HCT116 (cell line): ENCODE results near the gene MSMB. TPM values are rescaled to one million over a fixed set of nuclear protein-coding genes. Genes with fewer than 3 reads are reported as not detected.

ENCODE experiments used
- ATAC-seq: fragments of 200-7000 bp; cut with Tn5 transposase; 2 replicates; pipeline ENCODE4 v1.9.1; 2020; ENCODE audit warnings: mild to moderate bottlenecking, moderate library complexity
- BruUV-seq: library from RNA; stranded (reverse); fragments of 400-500 nt; replicated peaks from 2 replicates; lab custom pipeline; 2021; lab: Mats Ljungman, UMichigan
- CTCF ChIA-PET: fragments of 300-600 bp; sonication (Branson Sonifier 250); formaldehyde crosslinking; loops from one replicate; lab custom pipeline; 2021; ENCODE audit warnings: antibody characterized with exemption; lab: Charles Lee
- POLR2A ChIA-PET: fragments of 300-600, 350-600 bp; sonication (Branson Sonifier 250); formaldehyde crosslinking; loops from one replicate; lab custom pipeline; 2021; ENCODE audit warnings: antibody characterized with exemption; lab: Charles Lee
- RAD21 ChIA-PET, 2 experiments: fragments of 300-600 bp; sonication (Branson Sonifier 250); formaldehyde crosslinking; loops; one replicate each; lab custom pipeline; 2023; ENCODE audit warnings: low total read pairs in 2 of 2; ENCODE audit not compliant: uncharacterized antibody in 2 of 2, unreplicated experiment in 2 of 2, low non-redundant PET in 1 of 2; lab: Charles Lee
- DNase-seq: peaks from one replicate; pipeline ENCODE4 v3.0.0-alpha.2; 2010; ENCODE audit warnings: low read depth, low spot score
- H2AFZ ChIP-seq: fragments of 200-600 bp; shearing (Covaris generic), sonication (generic); 2 replicates; pipeline ENCODE4 v1.6.1; 2017; ENCODE audit warnings: low read depth, mixed run types, mixed read lengths, antibody characterized with exemption, low read length; ENCODE audit not compliant: poor library complexity, severe bottlenecking
- H3K27ac ChIP-seq: 2 replicates; pipeline ENCODE4 v1.5.1; 2012; ENCODE audit warnings: low read depth, low read length
- H3K27me3 ChIP-seq: fragments of 200-600 bp; sonication (generic); 2 replicates; pipeline ENCODE4 v1.6.1; 2016; ENCODE audit warnings: mixed run types, low read length, mixed read lengths; ENCODE audit not compliant: insufficient read depth
- H3K36me3 ChIP-seq, 2 experiments: fragments of 200-500 bp in 1 of 2; fragments of 200-600 bp in 1 of 2; sonication (Bioruptor generic) in 1 of 2; sonication (generic) in 1 of 2; 2 replicates each; pipeline versions ENCODE4 v1.5.1 to v1.6.1; 2014 to 2016; ENCODE audit warnings: low read length in 2 of 2, inconsistent platforms in 1 of 2, mixed read lengths in 1 of 2, mixed run types in 1 of 2; ENCODE audit not compliant: insufficient read depth in 2 of 2, control insufficient read depth in 1 of 2
- H3K4me1 ChIP-seq, 2 experiments: fragments of 200-600 bp in 1 of 2; sonication (generic) in 1 of 2; 2 replicates each; pipeline versions ENCODE4 v1.5.1 to v1.6.1; 2012 to 2017; ENCODE audit warnings: low read length in 2 of 2, inconsistent platforms in 1 of 2, mild to moderate bottlenecking in 1 of 2, mixed read lengths in 1 of 2, mixed run types in 1 of 2, moderate library complexity in 1 of 2; ENCODE audit not compliant: insufficient read depth in 2 of 2, control insufficient read depth in 1 of 2
- H3K4me2 ChIP-seq: fragments of 200-600 bp; sonication (generic); 2 replicates; pipeline ENCODE4 v1.6.1; 2017; ENCODE audit warnings: mixed run types, low read length, mixed read lengths
- H3K4me3 ChIP-seq, 2 experiments: fragments of 200-600 bp in 1 of 2; sonication (generic) in 1 of 2; replicated peaks in 1 of 2; 2 replicates each; pipeline ENCODE4 v1.5.1; 2011 to 2016; ENCODE audit warnings: low read length in 2 of 2, control low read depth in 1 of 2, low read depth in 1 of 2, mild to moderate bottlenecking in 1 of 2, mixed read lengths in 1 of 2, mixed run types in 1 of 2
- H3K79me2 ChIP-seq: fragments of 200-600 bp; sonication (generic); 2 replicates; pipeline ENCODE4 v1.6.1; 2017; ENCODE audit warnings: mild to moderate bottlenecking, mixed run types, low read length, moderate library complexity, mixed read lengths; ENCODE audit not compliant: insufficient read depth
- H3K9ac ChIP-seq: fragments of 200-600 bp; sonication (generic); 2 replicates; pipeline ENCODE4 v1.6.1; 2016; ENCODE audit warnings: low read length, mixed read lengths
- H3K9me2 ChIP-seq: fragments of 200-600 bp; sonication (generic), shearing (Covaris generic); 2 replicates; pipeline ENCODE4 v1.6.1; 2017; ENCODE audit warnings: mixed run types, mild to moderate bottlenecking, moderate library complexity; ENCODE audit not compliant: insufficient read depth
- H3K9me3 ChIP-seq, 2 experiments: fragments of 200-500 bp in 1 of 2; fragments of 200-600 bp in 1 of 2; sonication (Bioruptor generic) in 1 of 2; sonication (generic) in 1 of 2; 2 replicates each; pipeline ENCODE4 v1.6.1; 2014 to 2017; ENCODE audit warnings: low read length in 2 of 2, mixed read lengths in 2 of 2, inconsistent platforms in 1 of 2, low read depth in 1 of 2, mild to moderate bottlenecking in 1 of 2, mixed run types in 1 of 2, moderate library complexity in 1 of 2; ENCODE audit not compliant: control insufficient read depth in 1 of 2, insufficient read depth in 1 of 2
- H4K20me1 ChIP-seq: fragments of 200-600 bp; sonication (generic), shearing (Covaris generic); 2 replicates; pipeline ENCODE4 v1.6.1; 2017; ENCODE audit warnings: mixed run types, mild to moderate bottlenecking, moderate library complexity; ENCODE audit not compliant: insufficient read depth
- CBX3 ChIP-seq: IDR thresholded peaks from 2 replicates; pipeline ENCODE4 v1.6.1; 2012; ENCODE audit warnings: low read depth
- CEBPB ChIP-seq: IDR thresholded peaks from 2 replicates; pipeline ENCODE4 v1.6.1; 2012; ENCODE audit warnings: low read depth
- CTCF ChIP-seq, 3 experiments: fragments of 200-600 bp in 1 of 3; sonication (generic) in 1 of 3; IDR thresholded peaks in 2 of 3; conservative IDR thresholded peaks in 1 of 3; 2 replicates each; pipeline ENCODE4 v1.5.1; 2012 to 2017; ENCODE audit warnings: low read depth in 2 of 3, low read length in 2 of 3, antibody characterized with exemption in 1 of 3, borderline replicate concordance in 1 of 3, control low read depth in 1 of 3, mild to moderate bottlenecking in 1 of 3, mixed read lengths in 1 of 3, mixed run types in 1 of 3, moderate library complexity in 1 of 3; ENCODE audit not compliant: insufficient read depth in 1 of 3
- EZH2 ChIP-seq: fragments of 200-600 bp; sonication (generic); IDR thresholded peaks from 2 replicates; pipeline ENCODE4 v1.6.1; 2017; ENCODE audit warnings: antibody characterized with exemption, mixed run types
- EZH2phosphoT487 ChIP-seq: fragments of 200-600 bp; IDR thresholded peaks from 2 replicates; pipeline ENCODE4 v1.6.1; 2018; ENCODE audit warnings: antibody characterized with exemption, borderline replicate concordance
- FOSL1 ChIP-seq: IDR thresholded peaks from 2 replicates; pipeline ENCODE4 v1.6.1; 2012; ENCODE audit warnings: low read depth
- JUND ChIP-seq: IDR thresholded peaks from 2 replicates; pipeline ENCODE4 v1.6.1; 2012
- MAX ChIP-seq: IDR thresholded peaks from 2 replicates; pipeline ENCODE4 v1.6.1; 2012
- POLR2A ChIP-seq: IDR thresholded peaks from 2 replicates; pipeline ENCODE4 v1.7.0; 2011; ENCODE audit warnings: borderline replicate concordance; ENCODE audit not compliant: insufficient read depth, insufficient read length; ENCODE audit errors: extremely low read depth
- POLR2AphosphoS5 ChIP-seq: IDR thresholded peaks from 2 replicates; pipeline ENCODE4 v1.6.1; 2011; ENCODE audit warnings: mild to moderate bottlenecking, low read depth, low read length, moderate library complexity
- SIN3A ChIP-seq: IDR thresholded peaks from 2 replicates; pipeline ENCODE4 v1.6.1; 2012; ENCODE audit warnings: low read depth
- SP1 ChIP-seq: IDR thresholded peaks from 2 replicates; pipeline ENCODE4 v1.6.1; 2012; ENCODE audit warnings: low read depth
- SRF ChIP-seq: IDR thresholded peaks from 2 replicates; pipeline ENCODE4 v1.6.1; 2012; ENCODE audit warnings: low read depth
- YY1 ChIP-seq: IDR thresholded peaks from 2 replicates; pipeline ENCODE4 v1.6.1; 2011; ENCODE audit warnings: low read length, low read depth, moderate library complexity, mild to moderate bottlenecking; ENCODE audit not compliant: insufficient replicate concordance; ENCODE audit errors: extremely low read depth
- ZBTB33 ChIP-seq: IDR thresholded peaks from 2 replicates; pipeline ENCODE4 v1.6.1; 2011; ENCODE audit warnings: mild to moderate bottlenecking, low read length, moderate library complexity; ENCODE audit not compliant: insufficient replicate concordance; ENCODE audit errors: extremely low read depth
- ZFX ChIP-seq: fragments of 450-650 bp; IDR thresholded peaks from 2 replicates; pipeline ENCODE4 v1.6.1; 2017
- intact Hi-C: fragments of 100-400 bp; cut with micrococcal nuclease; formaldehyde crosslinking; loops from 2 replicates; pipeline ENCODE4 v1.10.0; 2022
- total RNA-seq: library from RNA; stranded (reverse); gene quantifications from one replicate; pipeline ENCODE4 v1.2.1, GENCODE V29; 2021; ENCODE audit not compliant: unreplicated experiment
- TF ChIP-seq, protein P1 (sequence below): IDR thresholded peaks from 2 replicates; pipeline ENCODE4 v1.6.1; 2012

The MSMB gene
- total RNA-seq, 1 experiment from 2014 or later: not detected

DNA sequence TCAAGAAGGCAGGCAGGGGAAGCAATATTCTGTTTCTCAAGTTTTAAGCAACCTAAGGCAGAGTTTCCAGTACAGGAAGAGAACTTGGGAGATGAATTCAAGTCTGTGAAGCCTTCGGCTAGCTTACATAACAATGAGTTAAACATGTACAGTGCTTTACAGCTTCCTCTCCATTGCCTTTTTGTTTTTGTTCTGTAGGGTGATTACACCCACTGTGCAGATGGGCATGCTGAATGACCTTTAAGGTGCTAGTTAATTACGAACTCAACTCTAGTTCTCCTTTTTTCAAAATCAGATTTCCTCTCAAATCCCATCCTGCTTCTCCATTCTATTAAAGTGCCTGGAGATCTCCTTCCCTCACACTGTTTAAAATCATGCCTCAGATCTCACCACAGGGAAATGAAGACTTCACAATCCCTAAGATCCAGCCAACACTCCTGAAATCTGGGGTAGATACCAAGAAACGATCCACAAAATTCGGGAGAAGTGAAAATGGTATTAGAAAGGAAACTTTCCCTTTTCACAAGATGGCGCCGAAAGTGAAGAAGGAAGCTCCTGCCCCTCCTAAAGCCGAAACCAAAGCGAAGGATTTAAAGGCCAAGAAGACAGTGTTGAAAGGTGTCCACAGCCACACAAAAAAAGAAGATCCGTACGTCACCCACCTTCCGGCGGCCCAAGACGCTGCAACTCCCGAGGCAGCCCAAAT lies 16.8 kb upstream of the MSMB start:
- ATAC-seq (no peak), DNase-seq (no peak)
- Histone ChIP-seq H3K79me2 (no peaks in the 10 kb centered on the region), H3K9ac (no peak overlapping the region), H3K9me3 (no peaks in the 10 kb centered on the region), H3K27me3 (no peaks in the 10 kb centered on the region), H3K4me3 (no peak overlapping the region), H3K4me1 (no peaks in the 10 kb centered on the region), H3K27ac (no peak overlapping the region), H3K4me2 (no peak overlapping the region), H3K36me3 (no peaks in the 10 kb centered on the region), H4K20me1 (no peaks in the 10 kb centered on the region), H3K9me2 (no peaks in the 10 kb centered on the region), H2AFZ (no peak overlapping the region)
- RAD21 ChIA-PET: no interaction called here
- no peak for TF ChIP-seq SIN3A
- no peak for TF ChIP-seq EZH2
- TF ChIP-seq YY1: no peak
- TF ChIP-seq CTCF (IDR thresholded peaks at IDR 0.05 in 2 of 3, conservative IDR thresholded peaks at IDR 0.05 in 1 of 3; ENCODE audit: borderline replicate concordance in 1 of 3, insufficient read depth in 1 of 3, low read depth in 2 of 3, low read length in 2 of 3): no peak
- no peak for TF ChIP-seq SP1
- TF ChIP-seq EZH2phosphoT487: no peak
- no peak for TF ChIP-seq MAX
- TF ChIP-seq ZBTB33: no peak
- TF ChIP-seq SRF: no peak
- TF ChIP-seq CEBPB: no peak
- TF ChIP-seq JUND: no peak
- no peak for TF ChIP-seq POLR2A
- TF ChIP-seq FOSL1: no peak
- TF ChIP-seq CBX3: no peak
- TF ChIP-seq POLR2AphosphoS5: no peak
- TF ChIP-seq ZFX: no peak
- TF ChIP-seq, protein P1, sequence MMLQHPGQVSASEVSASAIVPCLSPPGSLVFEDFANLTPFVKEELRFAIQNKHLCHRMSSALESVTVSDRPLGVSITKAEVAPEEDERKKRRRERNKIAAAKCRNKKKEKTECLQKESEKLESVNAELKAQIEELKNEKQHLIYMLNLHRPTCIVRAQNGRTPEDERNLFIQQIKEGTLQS: no peak
- intact Hi-C loops: no loop called here
- POLR2A ChIA-PET: no interaction called here
- CTCF ChIA-PET: no interaction called here
- no TSS peak for BruUV-seq
